Breast epithelium (tissue), 4 donors: ENCODE results near the gene ZNF319. TPM values are rescaled to one million over a fixed set of nuclear protein-coding genes. Genes with fewer than 3 reads are reported as not detected.

Experiments
- DNase-seq, 2 donors: peaks; one replicate each; pipeline ENCODE4 v3.0.0-alpha.2; 2019; ENCODE audit warnings: low spot score in 2 of 2
- H3K27ac ChIP-seq, 2 donors: fragments of 200-600 bp; sonication (generic) in 1 of 2; one replicate each; pipeline ENCODE4 v1.5.1; 2016 to 2019; ENCODE audit warnings: mild to moderate bottlenecking in 1 of 2
- H3K27me3 ChIP-seq, 2 donors: fragments of 200-600 bp; sonication (generic) in 1 of 2; one replicate each; pipeline versions ENCODE4 v1.5.1 to v1.6.0; 2017 to 2019; ENCODE audit warnings: control low read depth in 1 of 2, mild to moderate bottlenecking in 1 of 2
- H3K36me3 ChIP-seq: fragments of 200-600 bp; one replicate; pipeline ENCODE4 v1.5.1; 2019
- H3K4me1 ChIP-seq, 2 donors: fragments of 200-600 bp; sonication (generic); one replicate each; pipeline ENCODE4 v1.5.1; 2016 to 2019; ENCODE audit warnings: control low read depth in 1 of 2
- H3K4me3 ChIP-seq, 3 donors: fragments of 200-600 bp; sonication (generic); 1 replicate in 2 of 3; 2 replicates in 1 of 3; pipeline ENCODE4 v1.5.1; 2016 to 2019; ENCODE audit warnings: mild to moderate bottlenecking in 3 of 3, moderate library complexity in 2 of 3
- H3K9me3 ChIP-seq, 2 donors: fragments of 200-600 bp; sonication (generic) in 1 of 2; one replicate each; pipeline ENCODE4 v1.5.1; 2016 to 2019; ENCODE audit warnings: control low read depth in 1 of 2
- POLR2A ChIP-seq: fragments of 450-650 bp; IDR thresholded peaks from one replicate; pipeline ENCODE4 v1.6.1; 2016; ENCODE audit warnings: antibody characterized with exemption, mild to moderate bottlenecking, moderate library complexity
- POLR2AphosphoS5 ChIP-seq, 3 donors: sonication (generic); formaldehyde crosslinking; IDR thresholded peaks; one replicate each; pipeline ENCODE4 v1.6.1; 2017; ENCODE audit warnings: antibody characterized with exemption in 3 of 3
- intact Hi-C: fragments of 100-400 bp; cut with DNase I; formaldehyde crosslinking; loops from one replicate; pipeline ENCODE4 v1.15.1; 2023; ENCODE audit warnings: low total_unique reads
- total RNA-seq, 3 donors: library from RNA; depleted of rRNA; stranded (reverse); fragments of >200 nt; gene quantifications; one replicate each; pipeline ENCODE4 v1.1.0, GENCODE V29; 2016
- TF ChIP-seq, protein P1 (sequence below), 3 donors: fragments of 450-650 bp; IDR thresholded peaks; one replicate each; pipeline ENCODE4 v1.5.1; 2016 to 2017; ENCODE audit warnings: antibody characterized with exemption in 3 of 3, mild to moderate bottlenecking in 3 of 3, moderate library complexity in 3 of 3

Gene ZNF319
- total RNA-seq, 3 donors from 2014 or later = 6.2 to 7.2 (median 6.4) TPM

DNA sequence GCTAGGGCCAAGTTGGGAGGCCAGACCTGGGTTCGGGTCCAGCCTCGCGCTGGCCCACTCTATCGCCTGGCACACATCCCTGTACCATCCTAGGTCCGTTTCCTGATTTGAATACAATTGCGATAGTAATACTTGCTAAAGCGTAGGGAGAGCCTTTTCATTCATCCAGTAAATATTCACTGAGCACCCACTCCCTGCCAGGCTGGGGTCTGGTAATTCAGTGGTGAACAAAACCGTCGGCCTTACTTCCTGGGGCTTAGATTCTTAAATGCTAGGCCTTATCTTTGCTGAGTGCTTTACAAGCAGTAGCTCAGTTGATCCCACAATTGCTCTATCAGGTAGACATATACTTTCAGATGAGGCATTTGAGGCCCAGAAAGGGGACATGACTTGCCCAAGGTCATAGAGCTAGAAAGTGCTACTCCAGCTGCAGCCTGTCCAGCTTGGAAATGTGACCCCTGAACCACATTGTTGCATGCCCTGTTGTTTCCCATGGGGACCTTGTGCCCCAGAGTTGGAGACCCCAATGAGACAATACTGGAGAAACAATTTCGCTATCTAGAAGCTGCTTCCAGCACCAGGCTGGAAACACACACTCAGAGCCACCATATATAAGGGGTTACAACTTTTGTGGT is 1.4 kb upstream of the ZNF319 start:
- no peaks in the 10 kb centered on the region for H3K9me3 ChIP-seq
- peaks cover 5% of the 10 kb centered on the region for H3K36me3 ChIP-seq
- TF ChIP-seq, protein P1, sequence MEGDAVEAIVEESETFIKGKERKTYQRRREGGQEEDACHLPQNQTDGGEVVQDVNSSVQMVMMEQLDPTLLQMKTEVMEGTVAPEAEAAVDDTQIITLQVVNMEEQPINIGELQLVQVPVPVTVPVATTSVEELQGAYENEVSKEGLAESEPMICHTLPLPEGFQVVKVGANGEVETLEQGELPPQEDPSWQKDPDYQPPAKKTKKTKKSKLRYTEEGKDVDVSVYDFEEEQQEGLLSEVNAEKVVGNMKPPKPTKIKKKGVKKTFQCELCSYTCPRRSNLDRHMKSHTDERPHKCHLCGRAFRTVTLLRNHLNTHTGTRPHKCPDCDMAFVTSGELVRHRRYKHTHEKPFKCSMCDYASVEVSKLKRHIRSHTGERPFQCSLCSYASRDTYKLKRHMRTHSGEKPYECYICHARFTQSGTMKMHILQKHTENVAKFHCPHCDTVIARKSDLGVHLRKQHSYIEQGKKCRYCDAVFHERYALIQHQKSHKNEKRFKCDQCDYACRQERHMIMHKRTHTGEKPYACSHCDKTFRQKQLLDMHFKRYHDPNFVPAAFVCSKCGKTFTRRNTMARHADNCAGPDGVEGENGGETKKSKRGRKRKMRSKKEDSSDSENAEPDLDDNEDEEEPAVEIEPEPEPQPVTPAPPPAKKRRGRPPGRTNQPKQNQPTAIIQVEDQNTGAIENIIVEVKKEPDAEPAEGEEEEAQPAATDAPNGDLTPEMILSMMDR (IDR thresholded peaks at IDR 0.05) = no peak
- no peak for TF ChIP-seq POLR2AphosphoS5 (IDR thresholded peaks at IDR 0.05)
- no peak for TF ChIP-seq POLR2A
- no peaks in the 10 kb centered on the region for H3K27me3 ChIP-seq
- H3K27ac ChIP-seq = peak overlapping the region; percentile 83 to 87
- H3K4me1 ChIP-seq = no peaks in the 10 kb centered on the region
- DNase-seq = no peak
- H3K4me3 ChIP-seq = peak overlapping the region; percentile 59 to 77 (median 74)
- intact Hi-C loops = loop anchor here (5.0 kb wide), 1 partner anchor 100 kb away; no protein-coding TSS in a partner anchor

DNA sequence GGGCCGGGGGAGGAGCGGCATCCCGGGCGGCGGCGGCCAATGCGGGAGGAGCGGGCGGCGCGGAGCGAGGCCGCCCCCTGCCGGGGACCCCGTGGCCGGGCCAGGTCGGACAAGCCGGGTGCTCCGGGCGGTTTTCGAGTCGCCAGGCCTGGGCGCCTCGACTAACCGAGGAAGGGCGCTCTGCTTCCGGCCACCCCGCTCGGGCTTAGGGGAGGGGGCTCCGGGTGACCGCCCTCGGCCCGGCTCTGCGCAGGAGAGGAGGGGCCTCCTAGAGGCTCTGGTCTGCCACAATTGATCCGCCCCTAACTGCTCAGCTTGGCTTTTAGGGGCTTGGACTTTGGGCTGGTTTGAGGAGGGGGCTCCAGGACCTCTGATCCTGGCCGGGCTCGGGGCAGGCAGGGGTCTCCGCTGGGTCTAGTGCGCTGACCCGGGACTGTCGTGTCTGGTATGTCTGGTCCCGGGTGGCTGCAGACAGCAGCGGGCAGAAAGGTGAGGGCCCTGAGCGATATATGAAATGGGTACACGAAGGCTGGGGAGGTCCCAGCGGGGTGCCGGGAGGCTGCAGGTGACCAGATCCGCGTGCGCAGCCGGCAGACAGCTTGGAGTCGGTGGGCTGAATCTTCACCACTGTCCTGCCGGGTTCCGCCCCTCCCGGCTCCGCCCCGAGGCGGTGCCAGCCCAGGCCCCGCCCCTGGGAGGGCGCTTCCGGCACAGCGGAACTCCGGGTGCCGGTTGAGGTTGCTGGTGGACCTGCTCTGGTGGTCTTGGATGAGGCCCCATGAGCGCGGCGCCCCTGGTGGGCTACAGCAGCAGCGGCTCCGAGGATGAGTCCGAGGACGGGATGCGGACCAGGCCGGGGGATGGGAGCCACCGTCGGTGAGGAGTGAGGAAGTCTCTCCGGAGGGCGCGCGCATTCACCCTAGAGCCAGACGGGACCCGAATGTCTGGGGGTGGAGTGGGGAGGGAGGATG is 519 bp upstream of the ZNF319 start, which contains the start of gene USB1:
Gene USB1 (plus strand): TSS at position 702 of the 971 bp plus-strand sequence. CDS start 77 bp downstream, at position 779.
- Histone ChIP-seq H3K9me3 (no peaks in the 10 kb centered on the region), H3K27ac (peak within 1 kb of the TSS; percentile 83 to 87), H3K36me3 (peaks cover 5% of the 10 kb centered on the region), H3K4me3 (peak within 1 kb of the TSS; percentile 59 to 77 (median 74)), H3K27me3 (no peaks in the 10 kb centered on the region), H3K4me1 (no peaks in the 10 kb centered on the region)
- TF ChIP-seq POLR2A = peak; percentile 40
- TF ChIP-seq POLR2AphosphoS5 (IDR thresholded peaks at IDR 0.05) = peak; percentile 30 to 66 (median 59)
- TF ChIP-seq, protein P1 (IDR thresholded peaks at IDR 0.05) = peak in 2 of 3 donors; percentile 41 to 50
- peak; percentile 71 to 83 for DNase-seq
- intact Hi-C loops = loop anchor here (5.0 kb wide), 1 partner anchor 99 kb away; no protein-coding TSS in a partner anchor

DNA sequence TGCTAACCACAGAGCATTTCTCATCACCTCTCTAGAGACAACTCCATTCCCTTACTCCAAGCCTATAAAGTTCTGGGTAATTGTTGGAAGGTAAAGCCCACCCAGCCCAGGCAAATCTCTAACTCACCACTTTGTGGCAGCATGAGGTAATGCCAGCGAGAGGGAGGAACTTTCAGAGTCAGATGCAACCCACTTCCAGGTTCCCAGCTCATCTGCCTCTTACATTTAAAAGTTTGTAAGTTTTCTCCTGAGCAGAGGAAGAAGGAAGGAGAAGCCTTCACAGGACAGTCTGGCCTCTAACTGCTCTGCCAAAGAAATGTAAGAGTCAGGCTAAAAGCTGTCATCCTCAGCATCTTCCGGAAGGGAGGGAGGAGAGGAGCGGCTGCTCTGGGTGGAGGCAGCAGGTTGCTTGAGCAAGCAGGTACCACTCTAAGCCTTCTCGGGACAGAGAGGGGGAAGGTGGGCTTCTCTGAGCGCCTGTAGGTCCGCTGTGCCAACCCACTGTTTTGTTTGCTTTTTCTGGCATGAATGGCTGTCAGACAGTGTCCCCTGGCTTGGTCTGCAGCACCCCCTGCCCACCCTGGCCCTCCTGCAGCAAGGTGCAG is 1.0 kb downstream of the ZNF319 start:
- Histone ChIP-seq H3K9me3 (no peaks in the 10 kb centered on the region), H3K36me3 (peaks cover 5% of the 10 kb centered on the region), H3K27me3 (no peaks in the 10 kb centered on the region), H3K4me1 (no peaks in the 10 kb centered on the region), H3K27ac (peak overlapping the region; percentile 83 to 87), H3K4me3 (peak overlapping the region; percentile 59 to 77 (median 74))
- DNase-seq = no peak
- intact Hi-C loops = no loop called here
- TF ChIP-seq POLR2A = no peak
- TF ChIP-seq POLR2AphosphoS5 (IDR thresholded peaks at IDR 0.05) = no peak
- TF ChIP-seq, protein P1 (IDR thresholded peaks at IDR 0.05) = no peak

DNA sequence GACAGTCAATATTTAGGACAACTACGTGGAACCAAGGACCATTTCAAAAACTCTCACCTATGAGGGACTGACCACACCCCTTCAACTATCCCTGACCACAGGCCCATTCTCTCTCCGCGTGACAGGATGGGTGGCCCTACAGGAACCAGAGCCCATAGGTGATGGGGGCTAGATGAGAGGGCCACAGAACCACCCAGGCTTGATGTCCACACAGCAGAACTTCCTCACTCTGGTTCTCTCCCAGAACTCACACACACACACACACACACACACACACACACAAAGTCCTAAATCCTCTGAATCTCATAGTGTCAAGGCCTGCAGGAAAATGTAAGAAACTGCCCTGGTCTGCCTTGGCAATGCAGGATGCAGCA is 1.5 kb downstream of the ZNF319 start:
- peak overlapping the region in 2 of 3 donors; percentile 74 to 77 for H3K4me3 ChIP-seq
- intact Hi-C loops = no loop called here
- H3K9me3 ChIP-seq = no peaks in the 10 kb centered on the region
- H3K4me1 ChIP-seq = no peaks in the 10 kb centered on the region
- H3K36me3 ChIP-seq = peaks cover 5% of the 10 kb centered on the region
- TF ChIP-seq, protein P1 (IDR thresholded peaks at IDR 0.05) = no peak
- TF ChIP-seq POLR2A (no peak), POLR2AphosphoS5 (IDR thresholded peaks at IDR 0.05) (no peak)
- H3K27me3 ChIP-seq = no peaks in the 10 kb centered on the region
- peak overlapping the region in 1 of 2 donors; percentile 45 for H3K27ac ChIP-seq
- DNase-seq = no peak
